ENCODE results near the gene JPT2. TPM values are rescaled to one million over a fixed set of nuclear protein-coding genes. Genes with fewer than 3 reads are reported as not detected.

JPT2 gene
- polyA plus RNA-seq, 1 experiment, result 41.2 TPM

- H3K27me3 ChIP-seq (ENCODE audit: control insufficient read depth, insufficient read depth, low read length), result no peaks in the 10 kb centered on the region
- ChIA-PET POLR2A (interaction anchor here (0.6 to 1.2 kb wide), 3 partner anchors 28 to 273 kb away, joined by 4 to 5 read pairs (median 4); partner anchors contain the start of genes EME2, MAPK8IP3 and MRPS34), CTCF (interaction anchor here (1.0 kb wide), 1 partner anchor 40 kb away, joined by 3 read pairs; the partner anchor contains the start of gene MAPK8IP3)
- H3K27ac ChIP-seq (ENCODE audit: low read depth, low read length), result peak overlapping the region; percentile 94
- no peak for TF ChIP-seq CTCF (IDR thresholded peaks at IDR 0.05; ENCODE audit: low read depth, low read length)
- DNase-seq (ENCODE audit: low read depth, low spot score), result peak; percentile 26
- no peak overlapping the region for H3K4me3 ChIP-seq (ENCODE audit: low read depth, low read length)
- peaks cover 2% of the 10 kb centered on the region; the same call in 1 of the 2 replicates for H3K9me3 ChIP-seq (ENCODE audit: control insufficient read depth, insufficient read depth, low read length)
Measured at GRCh38 chr16:1745181-1745899, 67.3 kb downstream of the JPT2 start.

- no peak overlapping the region for H3K4me3 ChIP-seq (ENCODE audit: low read depth, low read length)
- POLR2A ChIA-PET, result interaction anchor here (1.1 to 1.2 kb wide), 2 partner anchors 27 to 40 kb away, joined by 4 to 5 read pairs; partner anchors contain the start of genes EME2, MAPK8IP3 and MRPS34
- peak; percentile 33 for DNase-seq (ENCODE audit: low read depth, low spot score)
- TF ChIP-seq CTCF (IDR thresholded peaks at IDR 0.05; ENCODE audit: low read depth, low read length), result no peak
- H3K9me3 ChIP-seq (ENCODE audit: control insufficient read depth, insufficient read depth, low read length), result no peaks in the 10 kb centered on the region; the same call in 1 of the 2 replicates
- H3K27ac ChIP-seq (ENCODE audit: low read depth, low read length), result peak overlapping the region; percentile 94
- H3K27me3 ChIP-seq (ENCODE audit: control insufficient read depth, insufficient read depth, low read length), result no peaks in the 10 kb centered on the region
- CTCF ChIA-PET, result interaction anchor here (1.0 kb wide), 1 partner anchor 41 kb away, joined by 3 read pairs; the partner anchor contains the start of gene MAPK8IP3
Measured at GRCh38 chr16:1745900-1746692, 68.0 kb downstream of the JPT2 start.

- no peak for TF ChIP-seq CTCF (IDR thresholded peaks at IDR 0.05; ENCODE audit: low read depth, low read length)
- Histone ChIP-seq H3K27me3 (ENCODE audit: control insufficient read depth, insufficient read depth, low read length) (no peaks in the 10 kb centered on the region), H3K9me3 (ENCODE audit: control insufficient read depth, insufficient read depth, low read length) (no peaks in the 10 kb centered on the region; the same call in 1 of the 2 replicates), H3K4me3 (ENCODE audit: low read depth, low read length) (no peak overlapping the region), H3K27ac (ENCODE audit: low read depth, low read length) (peak overlapping the region; percentile 94)
- ChIA-PET CTCF (no interaction called here), POLR2A (interaction anchor here (1.2 kb wide), 1 partner anchor 26 kb away, joined by 5 read pairs; the partner anchor contains the start of genes EME2 and MRPS34)
- no peak for DNase-seq (ENCODE audit: low read depth, low spot score)
Measured at GRCh38 chr16:1746693-1747195, 68.7 kb downstream of the JPT2 start.

DNA sequence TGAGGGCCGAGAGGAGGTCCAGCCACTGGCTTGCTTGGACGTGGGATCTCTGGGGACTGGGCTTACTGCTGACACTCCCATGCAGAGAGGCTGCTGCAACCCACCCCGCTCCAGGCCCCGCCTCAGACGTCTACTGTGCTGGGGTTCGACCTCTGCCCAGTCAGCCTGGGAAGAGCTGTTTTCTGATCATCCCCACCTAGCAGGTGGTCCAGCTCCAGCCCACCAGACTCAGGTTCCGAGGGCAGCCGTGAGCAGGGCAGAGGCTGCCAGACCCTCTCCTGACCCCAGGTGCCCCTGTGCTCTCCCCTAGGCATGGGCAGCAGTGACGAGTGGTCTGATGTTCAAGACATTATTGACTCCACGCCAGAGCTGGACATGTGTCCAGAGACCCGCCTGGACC lies 69.9 kb downstream of the JPT2 start:
- POLR2A ChIA-PET, result no interaction called here
- no peak for DNase-seq (ENCODE audit: low read depth, low spot score)
- Histone ChIP-seq H3K27me3 (ENCODE audit: control insufficient read depth, insufficient read depth, low read length) (no peaks in the 10 kb centered on the region), H3K9me3 (ENCODE audit: control insufficient read depth, insufficient read depth, low read length) (no peaks in the 10 kb centered on the region; the same call in 1 of the 2 replicates), H3K4me3 (ENCODE audit: low read depth, low read length) (no peak overlapping the region), H3K27ac (ENCODE audit: low read depth, low read length) (no peak overlapping the region)
- CTCF ChIA-PET, result no interaction called here
- TF ChIP-seq CTCF (IDR thresholded peaks at IDR 0.05; ENCODE audit: low read depth, low read length), result no peak
